Adipocyte (in vitro differentiated cells): ENCODE data around the gene GPR156.

Experiments used
- DNase-seq: peaks from one replicate; pipeline ENCODE4 v3.0.0-alpha.2; 2015; ENCODE audit warnings: low read depth
- H3K27me3 ChIP-seq: replicated peaks from 2 replicates; pipeline ENCODE4 v1.7.0; 2013; ENCODE audit warnings: mild to moderate bottlenecking, low read length, moderate library complexity; ENCODE audit not compliant: control insufficient read depth, insufficient read depth
- H3K36me3 ChIP-seq: 2 replicates; pipeline ENCODE4 v1.7.0; 2013; ENCODE audit warnings: low read length, mild to moderate bottlenecking, moderate library complexity; ENCODE audit not compliant: control insufficient read depth, insufficient read depth, severe bottlenecking
- H3K4me1 ChIP-seq: 2 replicates; pipeline ENCODE4 v1.7.0; 2013; ENCODE audit warnings: mild to moderate bottlenecking, low read length, moderate library complexity; ENCODE audit not compliant: control insufficient read depth, insufficient read depth
- H3K4me3 ChIP-seq: 2 replicates; pipeline ENCODE4 v1.7.0; 2013; ENCODE audit warnings: mild to moderate bottlenecking, low read length, moderate library complexity
- H3K9ac ChIP-seq: 2 replicates; pipeline ENCODE4 v1.7.0; 2013; ENCODE audit warnings: mild to moderate bottlenecking, low read length, moderate library complexity
- H3K9me3 ChIP-seq: 2 replicates; pipeline ENCODE4 v1.7.0; 2013; ENCODE audit warnings: mild to moderate bottlenecking, low read length, moderate library complexity; ENCODE audit not compliant: control insufficient read depth

The GPR156 gene

DNA sequence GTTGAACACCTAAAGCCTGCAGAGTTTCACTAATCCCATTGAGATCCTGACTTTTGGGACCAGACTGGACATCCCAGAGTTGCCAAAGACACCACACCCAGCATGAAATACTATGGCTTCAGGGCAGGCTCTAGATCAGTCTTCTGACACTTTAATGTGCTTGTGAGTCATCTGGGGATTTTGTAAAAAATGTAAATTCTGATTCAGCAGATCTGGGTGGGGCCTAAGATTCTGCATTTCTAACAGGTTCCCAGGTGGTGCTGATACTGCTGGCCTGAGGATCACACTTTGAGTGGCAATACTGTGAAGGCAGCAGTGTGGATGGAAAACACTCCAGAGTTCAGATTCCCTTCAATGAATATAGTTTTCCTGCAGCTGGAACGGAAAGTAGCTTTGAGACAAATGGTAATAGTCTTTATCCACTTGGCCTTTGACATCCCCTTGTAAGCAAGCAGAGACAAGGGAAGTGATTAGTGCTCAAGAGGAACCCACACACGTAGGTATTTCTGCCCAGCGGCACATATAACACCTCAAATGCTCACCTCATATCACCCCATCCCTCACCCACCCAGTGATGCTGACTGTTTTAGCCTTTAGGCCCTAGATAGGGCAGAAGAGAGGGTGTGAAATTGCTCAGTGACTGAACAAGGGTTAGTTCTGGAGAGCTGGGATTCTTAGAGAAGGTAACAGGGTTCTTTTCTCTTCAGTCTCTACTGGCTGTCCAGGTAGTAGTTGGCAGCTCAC, 139.3 kb downstream of the GPR156 start:
- peak; percentile 49 for DNase-seq
- no peaks in the 10 kb centered on the region for H3K9me3 ChIP-seq
- no peak overlapping the region for H3K4me3 ChIP-seq
- H3K9ac ChIP-seq, result no peak overlapping the region
- H3K27me3 ChIP-seq, result no peaks in the 10 kb centered on the region
- no peaks in the 10 kb centered on the region for H3K36me3 ChIP-seq
- peaks cover 22% of the 10 kb centered on the region for H3K4me1 ChIP-seq

GRCh38 chr3:120144267-120144666, 140.8 kb downstream of the GPR156 start:
- Histone ChIP-seq H3K36me3 (no peaks in the 10 kb centered on the region), H3K4me3 (no peak overlapping the region), H3K27me3 (no peaks in the 10 kb centered on the region), H3K9me3 (no peaks in the 10 kb centered on the region), H3K4me1 (peaks cover 22% of the 10 kb centered on the region), H3K9ac (no peak overlapping the region)
- peak; percentile 40 for DNase-seq

- Histone ChIP-seq H3K9ac (no peak overlapping the region), H3K27me3 (no peaks in the 10 kb centered on the region), H3K9me3 (no peaks in the 10 kb centered on the region), H3K36me3 (no peaks in the 10 kb centered on the region), H3K4me3 (no peak overlapping the region), H3K4me1 (peaks cover 22% of the 10 kb centered on the region)
- DNase-seq, result no peak
These were observed 141.3 kb downstream of the GPR156 start for GRCh38 chr3:120143676-120144075.

GRCh38 chr3:120142236-120142635, 142.8 kb downstream of the GPR156 start:
- peaks cover 22% of the 10 kb centered on the region for H3K4me1 ChIP-seq
- DNase-seq, result no peak
- no peaks in the 10 kb centered on the region for H3K36me3 ChIP-seq
- no peaks in the 10 kb centered on the region for H3K27me3 ChIP-seq
- H3K9me3 ChIP-seq, result no peaks in the 10 kb centered on the region
- H3K4me3 ChIP-seq, result no peak overlapping the region
- H3K9ac ChIP-seq, result no peak overlapping the region

DNA sequence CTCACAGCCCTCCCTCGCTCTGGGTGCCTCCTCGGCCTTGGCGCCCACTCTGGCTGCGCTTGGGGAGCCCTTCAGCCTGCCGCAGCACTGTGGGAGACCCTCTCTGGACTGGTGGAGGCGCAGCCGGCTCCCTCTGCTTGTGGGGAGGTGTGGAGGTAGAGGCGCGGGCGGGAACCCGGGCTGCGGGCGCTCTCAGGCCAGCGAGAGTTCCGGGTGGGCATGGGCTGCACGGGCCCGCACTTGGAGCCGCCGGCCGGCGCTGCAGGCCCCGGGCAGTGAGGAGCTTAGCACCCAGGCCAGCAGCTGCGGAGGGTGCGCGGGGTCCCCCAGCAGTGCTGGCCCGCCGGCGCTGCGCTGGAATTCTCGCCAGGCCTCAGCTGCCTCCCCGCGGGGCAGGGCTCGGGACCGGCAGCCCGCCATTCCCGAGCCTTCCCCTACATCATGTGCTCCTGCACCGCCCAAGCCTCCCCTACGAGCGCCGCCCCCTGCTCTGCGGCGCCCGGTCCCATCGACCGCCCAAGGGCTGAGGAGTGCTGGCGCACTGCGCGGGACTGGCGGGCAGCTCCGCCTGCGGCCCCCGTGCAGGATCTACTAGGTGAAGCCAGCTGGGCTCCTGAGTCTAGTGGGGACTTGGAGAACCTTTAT, 144.8 kb downstream of the GPR156 start:
- H3K9me3 ChIP-seq, result no peaks in the 10 kb centered on the region
- H3K4me3 ChIP-seq, result no peak overlapping the region
- H3K36me3 ChIP-seq, result no peaks in the 10 kb centered on the region
- no peak for DNase-seq
- peaks cover 18% of the 10 kb centered on the region for H3K4me1 ChIP-seq
- no peak overlapping the region for H3K9ac ChIP-seq
- H3K27me3 ChIP-seq, result no peaks in the 10 kb centered on the region

GRCh38 chr3:120139140-120139539, 145.9 kb downstream of the GPR156 start:
- H3K36me3 ChIP-seq, result no peaks in the 10 kb centered on the region
- no peak overlapping the region for H3K4me3 ChIP-seq
- no peaks in the 10 kb centered on the region for H3K27me3 ChIP-seq
- no peaks in the 10 kb centered on the region for H3K9me3 ChIP-seq
- no peak overlapping the region for H3K9ac ChIP-seq
- no peak for DNase-seq
- H3K4me1 ChIP-seq, result peaks cover 8% of the 10 kb centered on the region

DNA sequence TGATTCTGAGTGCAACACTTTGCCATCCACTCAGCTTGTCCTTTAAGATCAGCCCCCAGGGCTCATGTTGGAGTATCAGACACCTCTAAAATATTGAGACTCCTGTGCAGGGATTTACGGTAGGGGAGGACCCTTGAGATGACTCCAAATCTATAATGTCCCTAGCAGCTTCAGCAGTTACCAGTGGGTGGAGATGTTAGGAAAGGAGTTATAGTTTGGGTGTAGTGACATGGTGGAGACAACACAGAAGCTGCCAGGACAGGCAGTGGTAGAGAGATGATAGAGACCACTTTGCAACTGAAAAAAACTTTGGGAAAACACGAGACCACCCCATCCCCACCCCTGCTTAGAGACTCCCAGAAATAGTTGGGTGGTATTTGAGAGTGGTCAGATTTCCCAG, 147.5 kb downstream of the GPR156 start:
- H3K9ac ChIP-seq, result no peak overlapping the region
- peaks cover 5% of the 10 kb centered on the region for H3K4me1 ChIP-seq
- H3K36me3 ChIP-seq, result no peaks in the 10 kb centered on the region
- no peaks in the 10 kb centered on the region for H3K27me3 ChIP-seq
- DNase-seq, result no peak
- no peak overlapping the region for H3K4me3 ChIP-seq
- H3K9me3 ChIP-seq, result no peaks in the 10 kb centered on the region

DNA sequence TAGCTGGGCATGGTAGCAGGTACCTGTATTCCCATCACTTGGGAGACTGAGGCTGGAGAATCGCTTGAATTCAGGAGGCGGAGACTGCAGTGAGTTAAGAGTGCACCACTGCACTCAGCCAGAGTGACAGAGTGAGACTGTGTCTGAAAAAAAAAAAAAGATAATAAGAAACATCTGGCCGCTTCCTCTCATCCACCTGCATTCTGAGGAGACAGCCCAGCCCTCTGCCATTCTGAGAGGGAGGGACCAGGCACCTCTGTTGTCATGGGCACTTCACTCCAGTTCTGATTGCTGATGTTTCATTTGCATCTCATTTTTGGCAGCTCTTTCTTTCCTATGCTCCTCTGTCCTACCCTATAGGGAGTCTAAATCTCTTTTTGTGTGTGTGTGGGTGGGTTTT, 154.4 kb downstream of the GPR156 start:
- no peaks in the 10 kb centered on the region for H3K27me3 ChIP-seq
- no peaks in the 10 kb centered on the region for H3K9me3 ChIP-seq
- H3K36me3 ChIP-seq, result no peaks in the 10 kb centered on the region
- H3K4me3 ChIP-seq, result no peak overlapping the region
- no peak overlapping the region for H3K9ac ChIP-seq
- DNase-seq, result no peak
- peaks cover 8% of the 10 kb centered on the region for H3K4me1 ChIP-seq

DNA sequence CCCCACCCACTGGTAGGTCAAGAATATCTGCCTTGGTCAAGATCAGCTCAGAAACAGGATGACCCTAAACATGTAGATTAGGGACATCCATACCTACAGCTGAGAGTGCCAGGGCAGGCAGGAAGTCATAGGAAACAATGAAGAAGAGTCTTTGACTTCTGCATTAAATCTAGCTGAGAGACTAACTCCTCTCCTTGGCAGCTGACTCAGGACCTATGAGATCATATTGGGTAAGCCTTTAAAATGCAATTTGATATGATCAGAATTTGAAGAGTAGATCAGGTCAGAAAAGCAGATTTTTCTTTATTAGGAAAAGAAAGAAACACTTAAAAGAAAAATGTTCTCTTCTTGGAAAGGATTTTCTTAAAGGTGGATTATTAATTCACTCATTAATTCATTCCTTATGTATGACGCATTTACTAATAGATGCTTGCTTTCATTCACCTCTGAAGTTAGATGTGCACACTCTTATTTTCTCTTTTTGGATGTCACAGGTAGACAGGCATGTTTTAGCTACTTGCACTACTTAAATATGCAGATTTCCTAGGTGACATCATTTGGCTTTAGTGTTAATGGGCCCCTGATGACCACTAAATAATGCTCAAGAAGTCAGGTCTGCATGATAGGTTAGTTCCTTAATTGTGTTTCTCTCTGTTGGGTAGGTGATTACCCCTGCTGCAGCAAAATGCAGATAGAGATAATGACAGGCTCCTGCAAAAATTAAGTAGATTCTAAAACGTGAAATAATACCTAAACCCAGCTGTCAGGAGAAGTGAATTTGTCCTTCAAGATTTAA, 155.1 kb downstream of the GPR156 start:
- no peak overlapping the region for H3K4me3 ChIP-seq
- H3K9me3 ChIP-seq, result no peaks in the 10 kb centered on the region
- H3K36me3 ChIP-seq, result no peaks in the 10 kb centered on the region
- no peak overlapping the region for H3K9ac ChIP-seq
- H3K4me1 ChIP-seq, result peaks cover 6% of the 10 kb centered on the region
- no peaks in the 10 kb centered on the region for H3K27me3 ChIP-seq
- DNase-seq, result peak; percentile 61

GRCh38 chr3:120129051-120129450, 156.0 kb downstream of the GPR156 start:
- Histone ChIP-seq H3K4me3 (no peak overlapping the region), H3K9ac (no peak overlapping the region), H3K27me3 (no peaks in the 10 kb centered on the region), H3K36me3 (no peaks in the 10 kb centered on the region), H3K4me1 (peaks cover 6% of the 10 kb centered on the region), H3K9me3 (no peaks in the 10 kb centered on the region)
- DNase-seq, result no peak

DNA sequence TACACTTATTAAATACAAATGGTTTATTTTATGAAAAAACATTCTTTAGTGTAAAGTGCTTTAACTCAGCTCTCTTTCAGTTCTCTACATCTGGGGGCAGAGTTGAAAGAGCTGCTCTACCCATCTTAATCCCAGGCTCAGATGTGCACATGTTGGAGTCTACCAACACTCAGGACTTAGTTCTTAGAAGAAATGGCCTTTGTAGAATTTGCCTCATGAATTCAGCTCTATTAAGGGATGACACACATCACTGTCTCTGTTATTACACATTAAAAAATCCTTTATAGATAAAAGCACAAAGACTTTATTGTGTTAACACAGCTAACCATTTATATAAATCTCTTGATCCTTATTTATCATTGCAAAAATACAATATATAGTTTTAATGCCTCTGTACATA, 159.0 kb downstream of the GPR156 start:
- H3K4me3 ChIP-seq, result no peak overlapping the region
- DNase-seq, result no peak

More for the DNA sequence above, 159.0 kb downstream of the GPR156 start:
- no peaks in the 10 kb centered on the region for H3K27me3 ChIP-seq
- no peaks in the 10 kb centered on the region for H3K9me3 ChIP-seq
- H3K36me3 ChIP-seq, result no peaks in the 10 kb centered on the region
- H3K4me1 ChIP-seq, result peaks cover 6% of the 10 kb centered on the region
- H3K9ac ChIP-seq, result no peak overlapping the region
